Activated CD4-positive, alpha-beta T cell treated with anti-CD3 and anti-CD28 coated beads for 4 hours (primary cell): ENCODE data around the gene PLEKHO2.
A peak's percentile ranks its signal among the peaks of the same experiment; 100 is the strongest.

Source experiments
- DNase-seq, 2 donors: peaks; one replicate each; pipeline ENCODE4 v3.0.0-alpha.2; 2020

The PLEKHO2 gene

GRCh38 chr15:64828985-64829384 lies 12.7 kb upstream of the PLEKHO2 start:
- no peak for DNase-seq

GRCh38 chr15:64833690-64834089 lies 8.0 kb upstream of the PLEKHO2 start:
- no peak for DNase-seq

GRCh38 chr15:64836023-64836536 lies 5.6 kb upstream of the PLEKHO2 start:
- no peak for DNase-seq

- DNase-seq, result peak; percentile 34
These were observed 4.2 kb upstream of the PLEKHO2 start for GRCh38 chr15:64837502-64837901.

GRCh38 chr15:64841060-64841343 lies 713 bp upstream of the PLEKHO2 start:
- no peak for DNase-seq

GRCh38 chr15:64842096-64842939 lies 603 bp downstream of the PLEKHO2 start:
- DNase-seq, result no peak

- DNase-seq, result no peak
These were observed 1.4 kb downstream of the PLEKHO2 start for GRCh38 chr15:64842986-64843561.

GRCh38 chr15:64843991-64844390 lies 2.3 kb downstream of the PLEKHO2 start:
- no peak for DNase-seq

- DNase-seq, result no peak
These were observed 2.9 kb downstream of the PLEKHO2 start for GRCh38 chr15:64844576-64845145.

GRCh38 chr15:64845183-64845611 lies 3.5 kb downstream of the PLEKHO2 start:
- DNase-seq, result no peak

GRCh38 chr15:64845831-64846595 lies 4.3 kb downstream of the PLEKHO2 start:
- DNase-seq, result no peak

- DNase-seq, result no peak
These were observed 5.3 kb downstream of the PLEKHO2 start for GRCh38 chr15:64847016-64847415.

GRCh38 chr15:64847448-64847847 lies 5.7 kb downstream of the PLEKHO2 start:
- no peak for DNase-seq

- no peak for DNase-seq
These were observed 6.4 kb downstream of the PLEKHO2 start for GRCh38 chr15:64847876-64848716.

- no peak for DNase-seq
These were observed 9.2 kb downstream of the PLEKHO2 start for GRCh38 chr15:64850778-64851502.

- DNase-seq, result no peak
These were observed 9.8 kb downstream of the PLEKHO2 start for GRCh38 chr15:64851503-64851840.

GRCh38 chr15:64854041-64854440 lies 12.3 kb downstream of the PLEKHO2 start:
- DNase-seq, result no peak

GRCh38 chr15:64854526-64854925 lies 12.8 kb downstream of the PLEKHO2 start:
- no peak for DNase-seq

- no peak for DNase-seq
These were observed 13.7 kb downstream of the PLEKHO2 start for GRCh38 chr15:64855205-64855975.

- no peak for DNase-seq
These were observed 14.9 kb downstream of the PLEKHO2 start for GRCh38 chr15:64856429-64857145.
